Activated CD4-positive, alpha-beta T cell treated with anti-CD3 and anti-CD28 coated beads, Interleukin-2, amount 50 U/mL, for 24 hours (primary cell): Measurements from ENCODE around the gene MAP2K7.
"Not testable (repeated sequence)": the region's sequence is repeated elsewhere in the genome, so short reads cannot be mapped to it uniquely, and the experiment has no call there.

Experiments used
- DNase-seq, 2 donors: peaks; one replicate each; pipeline ENCODE4 v3.0.0-alpha.2; 2020; ENCODE audit warnings: low read depth in 1 of 2, low spot score in 1 of 2

Gene MAP2K7

GRCh38 chr19:7928741-7929701 is 25.3 kb downstream of the MAP2K7 start:
- peak in 1 of 2 donors; percentile 33 for DNase-seq

DNA sequence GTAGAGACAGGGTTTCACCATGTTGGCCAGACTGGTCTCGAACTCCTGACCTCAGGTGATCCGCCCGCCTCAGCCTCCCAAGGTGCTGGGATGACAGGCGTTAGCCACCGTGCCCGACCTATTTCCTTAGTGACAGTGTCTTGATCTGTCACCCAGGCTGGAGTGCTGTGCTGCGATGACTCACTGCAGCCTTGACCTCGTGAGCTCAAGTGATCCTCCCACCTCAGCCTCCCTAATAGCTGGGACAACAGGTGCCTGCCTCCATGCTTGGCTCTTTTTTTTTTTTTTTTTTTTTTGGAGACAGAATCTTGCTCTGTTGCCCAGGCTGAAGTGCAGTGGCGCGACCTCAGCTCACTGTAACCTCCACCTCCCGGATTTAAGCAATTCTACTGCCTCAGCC is 26.4 kb downstream of the MAP2K7 start:
- DNase-seq, result not testable (repeated sequence)

DNA sequence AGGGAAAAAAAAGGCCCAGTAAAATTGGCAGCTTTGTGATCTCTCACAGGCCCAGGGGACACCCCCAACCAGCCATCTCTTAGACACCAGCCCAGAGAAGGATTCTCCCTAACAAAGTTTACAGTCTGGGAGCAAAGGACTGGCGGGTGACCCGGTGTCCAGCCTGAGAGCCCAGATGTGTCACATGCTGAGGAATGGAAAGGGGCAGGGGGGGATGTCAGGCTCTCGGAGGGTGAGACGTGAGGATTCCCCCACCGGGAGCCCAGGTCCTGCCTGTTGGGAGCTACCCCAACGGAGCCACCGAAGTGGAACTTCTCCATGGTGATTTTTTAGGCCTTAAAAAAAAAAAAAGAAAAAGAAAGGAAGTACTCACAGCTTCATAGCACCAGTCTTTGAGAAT is 27.1 kb downstream of the MAP2K7 start:
- DNase-seq, result no peak

GRCh38 chr19:7931221-7932061 is 27.8 kb downstream of the MAP2K7 start:
- DNase-seq, result no peak

- DNase-seq, result no peak
Measured at GRCh38 chr19:7932276-7932929, 28.7 kb downstream of the MAP2K7 start.

- DNase-seq, result no peak
Measured at GRCh38 chr19:7932930-7933300, 29.2 kb downstream of the MAP2K7 start.

GRCh38 chr19:7933411-7933810 is 29.7 kb downstream of the MAP2K7 start:
- no peak for DNase-seq

- DNase-seq, result no peak
Measured at GRCh38 chr19:7933828-7934725, 30.4 kb downstream of the MAP2K7 start.

DNA sequence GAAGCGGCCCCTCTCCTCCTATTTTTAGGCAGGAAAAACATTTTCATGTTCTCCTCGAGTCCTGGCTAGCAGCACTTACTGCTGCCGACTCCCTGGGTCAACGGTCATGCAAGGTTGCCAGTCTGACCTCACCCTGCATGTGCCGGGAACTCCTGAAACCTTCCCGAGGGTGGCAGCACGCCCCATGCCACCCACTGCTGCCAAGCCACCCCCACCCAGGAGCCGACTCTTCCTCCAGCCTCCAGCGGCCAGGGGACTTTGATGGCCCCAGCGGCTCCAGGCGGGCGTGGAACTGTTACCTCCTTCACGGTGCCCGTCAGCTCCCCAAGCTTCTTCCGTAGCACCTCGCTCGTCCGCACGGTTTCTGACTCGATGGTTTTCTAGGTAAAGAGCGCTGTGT is 31.1 kb downstream of the MAP2K7 start:
- DNase-seq, result no peak

GRCh38 chr19:7940841-7941240 is 37.2 kb downstream of the MAP2K7 start:
- no peak for DNase-seq

DNA sequence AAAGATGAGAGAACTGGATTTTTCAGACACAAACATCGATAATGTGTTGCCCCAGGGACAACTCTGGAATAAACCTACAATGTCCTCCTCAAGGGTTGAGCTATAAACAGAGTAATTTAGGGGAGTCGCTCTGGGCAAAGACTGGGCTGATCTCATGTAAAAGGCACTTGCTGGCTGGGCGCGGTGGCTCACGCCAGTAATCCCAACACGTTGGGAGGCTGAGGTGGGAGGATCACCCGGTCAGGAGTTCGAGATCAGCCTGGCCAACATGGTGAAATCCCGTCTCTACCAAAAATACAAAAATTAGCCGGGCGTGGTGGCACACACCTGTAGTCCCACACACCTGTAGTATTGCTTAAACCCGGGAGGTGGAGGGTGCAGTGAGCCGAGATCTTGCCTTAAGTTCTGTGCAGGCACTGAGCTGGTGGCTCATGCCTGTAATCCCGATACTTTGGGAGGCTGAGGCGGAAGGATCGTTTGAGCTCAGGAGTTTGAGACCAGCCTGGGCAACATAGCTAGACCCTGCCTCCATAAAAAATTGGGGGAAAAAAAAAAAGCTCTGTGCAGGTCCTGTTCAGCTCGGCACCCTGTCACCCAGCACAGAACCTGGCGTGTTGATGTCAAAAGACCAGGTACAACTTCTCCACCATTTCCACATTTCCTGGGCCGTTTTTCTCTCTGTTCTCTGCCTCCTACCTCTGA is 38.4 kb downstream of the MAP2K7 start:
- no peak for DNase-seq

DNA sequence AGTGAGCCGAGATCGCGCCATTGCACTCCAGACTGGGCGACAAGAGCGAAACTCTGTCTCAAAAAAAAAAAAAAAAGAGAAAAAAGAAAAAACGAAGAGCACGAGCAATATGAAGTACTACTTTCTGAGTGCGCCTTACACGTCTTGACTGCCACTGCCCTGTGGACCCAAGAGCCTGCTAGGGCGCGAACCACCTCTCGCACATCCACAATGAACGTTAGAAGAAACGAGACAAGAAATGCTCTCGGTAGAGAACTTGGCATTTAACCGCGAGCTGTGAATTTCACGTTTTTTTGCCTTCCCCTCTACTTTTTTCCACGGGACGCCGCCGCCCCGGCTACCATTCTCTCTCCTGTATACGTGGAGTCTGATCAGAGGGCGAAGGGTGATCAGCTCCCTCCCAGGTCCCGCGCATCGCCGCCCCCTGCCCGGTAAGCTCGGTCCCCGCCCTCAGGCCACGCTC is 39.3 kb downstream of the MAP2K7 start:
- DNase-seq, result no peak

DNA sequence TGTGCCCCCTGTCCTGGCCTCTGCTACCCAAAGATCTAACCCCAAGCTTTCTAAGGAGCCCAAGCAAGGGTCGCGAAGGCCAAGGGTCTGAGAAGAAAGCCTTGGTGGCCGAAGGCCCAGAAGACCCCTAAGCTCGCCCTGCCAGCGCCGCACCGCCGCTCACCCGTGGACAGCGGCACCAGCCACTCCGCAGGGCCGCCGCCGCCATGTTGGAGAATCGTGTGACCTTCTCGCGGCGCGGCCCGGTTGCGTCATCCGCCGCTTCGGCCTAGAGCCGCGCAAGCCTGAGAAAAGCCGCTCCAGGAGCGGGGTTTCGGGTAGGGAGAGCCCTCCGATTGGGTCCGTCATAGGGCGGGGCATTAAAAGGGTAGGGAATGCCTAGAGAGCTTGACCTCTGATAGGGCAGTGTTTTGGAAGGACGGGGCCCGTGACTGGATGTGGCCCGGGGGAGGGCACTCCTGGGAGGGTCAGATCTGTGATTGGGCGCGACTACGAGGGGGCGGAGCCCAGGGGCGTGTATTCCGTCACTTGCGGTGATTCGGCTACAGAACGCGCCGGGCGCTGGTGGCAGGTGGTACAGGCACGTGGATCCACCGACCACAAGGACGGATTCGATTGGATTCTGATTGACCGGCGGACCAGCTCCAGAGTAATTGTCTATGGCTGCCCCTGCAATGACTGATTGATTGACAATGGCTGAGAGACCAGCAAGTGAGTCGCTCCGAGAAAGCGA is 39.9 kb downstream of the MAP2K7 start, which contains the start of gene TIMM44:
TSS of gene TIMM44 (minus strand) at position 223 of the 733 bp plus-strand sequence. CDS start at position 208, 15 bp downstream.
- peak; percentile 95 to 100 for DNase-seq

GRCh38 chr19:7944177-7944761 is 40.6 kb downstream of the MAP2K7 start:
- peak; percentile 81 to 83 for DNase-seq

- DNase-seq, result no peak
Measured at GRCh38 chr19:7947939-7948338, 44.3 kb downstream of the MAP2K7 start.

GRCh38 chr19:7953060-7953459 is 49.4 kb downstream of the MAP2K7 start:
- DNase-seq, result no peak

- DNase-seq, result no peak
Measured at GRCh38 chr19:7953576-7953975, 49.9 kb downstream of the MAP2K7 start.

GRCh38 chr19:7955696-7956095 is 52.0 kb downstream of the MAP2K7 start:
- no peak for DNase-seq

DNA sequence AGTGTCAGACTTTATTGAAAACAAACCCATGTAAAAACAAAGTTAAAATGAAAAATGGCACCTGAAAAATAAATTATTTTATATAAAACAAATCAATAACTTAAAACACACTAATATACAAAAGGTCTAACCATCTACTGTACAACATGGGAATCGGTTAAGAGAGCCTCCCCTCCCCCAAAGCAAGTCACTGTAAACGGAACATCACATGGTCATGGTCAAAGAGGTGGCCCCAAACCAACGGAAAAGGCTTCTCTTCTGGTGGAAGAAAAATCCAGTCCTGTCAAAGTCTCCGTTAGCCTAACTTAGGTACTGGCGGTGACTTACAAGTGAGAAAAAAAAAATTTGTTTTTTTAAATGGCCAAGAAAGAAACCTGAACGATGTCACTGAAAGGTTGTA is 55.5 kb downstream of the MAP2K7 start:
- DNase-seq, result no peak
